ENCODE data around the gene ZBTB38. TPM values are rescaled to one million over a fixed set of nuclear protein-coding genes. Genes with fewer than 3 reads are reported as not detected.

Gene ZBTB38
- total RNA-seq, 1 donor from 2014 or later, result 14.5 TPM

GRCh38 chr3:141366285-141367037 lies 1.8 kb upstream of the ZBTB38 start:
- H3K9me3 Mint-ChIP-seq, result no peaks in the 10 kb centered on the region

DNA sequence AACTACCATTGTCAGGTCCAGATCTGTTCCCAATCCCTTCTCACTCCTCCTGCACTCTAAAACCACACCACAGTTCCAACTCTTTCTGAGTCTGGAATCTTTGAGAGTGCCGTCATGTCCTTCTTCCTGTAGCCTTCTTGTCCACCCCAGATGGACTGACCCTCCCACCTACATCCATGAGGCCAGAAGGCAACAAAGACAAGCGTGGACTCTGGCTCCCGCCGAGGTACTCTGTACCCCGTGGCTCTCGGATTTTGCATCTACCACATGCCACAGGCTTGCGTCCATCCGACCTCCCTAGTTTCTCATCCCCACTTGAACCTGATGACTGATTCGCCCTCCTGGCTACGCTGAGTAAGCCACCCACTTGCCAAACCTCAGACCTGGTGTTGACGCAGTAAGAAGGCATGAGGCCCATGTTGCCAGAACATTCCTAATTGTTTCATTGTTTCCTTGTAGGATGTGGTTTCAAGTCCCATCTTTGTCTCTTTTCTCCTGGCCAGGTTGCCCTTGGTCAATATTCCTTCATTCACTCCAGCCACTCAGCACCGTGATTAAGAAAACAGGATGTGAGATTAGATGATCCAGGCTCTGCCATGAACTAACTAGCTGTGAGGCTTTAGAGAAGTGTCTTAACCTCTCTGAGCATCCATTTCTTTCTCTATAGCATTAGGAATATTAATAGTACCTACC lies 1.1 kb upstream of the ZBTB38 start:
- H3K9me3 Mint-ChIP-seq, result no peaks in the 10 kb centered on the region
- H3K27ac Mint-ChIP-seq, result no peak overlapping the region
- peak; percentile 47 for DNase-seq
- peaks cover 5% of the 10 kb centered on the region for H3K27me3 Mint-ChIP-seq
- H3K4me3 Mint-ChIP-seq, result no peak overlapping the region
- no peaks in the 10 kb centered on the region for H3K36me3 Mint-ChIP-seq (ENCODE audit: low read depth)
- intact Hi-C loops (cut with micrococcal nuclease), result no loop called here
- peaks cover 16% of the 10 kb centered on the region for H3K4me1 Mint-ChIP-seq

More at GRCh38 chr3:141366285-141367037, 1.8 kb upstream of the ZBTB38 start:
- peak; percentile 52 for DNase-seq
- no peak overlapping the region for H3K27ac Mint-ChIP-seq
- H3K27me3 Mint-ChIP-seq, result peaks cover 7% of the 10 kb centered on the region
- no peak overlapping the region for H3K4me3 Mint-ChIP-seq
- intact Hi-C loops (cut with micrococcal nuclease), result no loop called here
- peaks cover 14% of the 10 kb centered on the region for H3K4me1 Mint-ChIP-seq
- no peaks in the 10 kb centered on the region for H3K36me3 Mint-ChIP-seq (ENCODE audit: low read depth)

- intact Hi-C loops (cut with micrococcal nuclease), result no loop called here
- Mint-ChIP-seq H3K4me1 (peaks cover 20% of the 10 kb centered on the region), H3K27ac (no peak overlapping the region), H3K4me3 (no peak overlapping the region), H3K36me3 (ENCODE audit: low read depth) (no peaks in the 10 kb centered on the region), H3K9me3 (no peaks in the 10 kb centered on the region), H3K27me3 (no peaks in the 10 kb centered on the region)
- no peak for DNase-seq
These were observed 856 bp downstream of the ZBTB38 start for GRCh38 chr3:141368925-141369794.

- H3K27ac Mint-ChIP-seq, result no peak overlapping the region
- H3K4me1 Mint-ChIP-seq, result peaks cover 20% of the 10 kb centered on the region
- no peaks in the 10 kb centered on the region for H3K27me3 Mint-ChIP-seq
- no peak overlapping the region for H3K4me3 Mint-ChIP-seq
- intact Hi-C loops (cut with micrococcal nuclease), result loop anchor here (1.0 to 5.0 kb wide), 3 partner anchors 42 to 71 kb away; no protein-coding TSS in a partner anchor
- H3K9me3 Mint-ChIP-seq, result no peaks in the 10 kb centered on the region
- DNase-seq, result peak; percentile 89
- no peaks in the 10 kb centered on the region for H3K36me3 Mint-ChIP-seq (ENCODE audit: low read depth)
These were observed 1.8 kb downstream of the ZBTB38 start for GRCh38 chr3:141370065-141370533.

GRCh38 chr3:141371882-141372281 lies 3.6 kb downstream of the ZBTB38 start:
- peak; percentile 45 for DNase-seq
- Mint-ChIP-seq H3K36me3 (ENCODE audit: low read depth) (no peaks in the 10 kb centered on the region), H3K4me3 (no peak overlapping the region), H3K9me3 (no peaks in the 10 kb centered on the region), H3K27me3 (no peaks in the 10 kb centered on the region), H3K4me1 (peaks cover 29% of the 10 kb centered on the region), H3K27ac (peak overlapping the region; percentile 9)
- intact Hi-C loops (cut with micrococcal nuclease), result loop anchor here (2.0 to 5.0 kb wide), 2 partner anchors 40 to 61 kb away; no protein-coding TSS in a partner anchor

DNA sequence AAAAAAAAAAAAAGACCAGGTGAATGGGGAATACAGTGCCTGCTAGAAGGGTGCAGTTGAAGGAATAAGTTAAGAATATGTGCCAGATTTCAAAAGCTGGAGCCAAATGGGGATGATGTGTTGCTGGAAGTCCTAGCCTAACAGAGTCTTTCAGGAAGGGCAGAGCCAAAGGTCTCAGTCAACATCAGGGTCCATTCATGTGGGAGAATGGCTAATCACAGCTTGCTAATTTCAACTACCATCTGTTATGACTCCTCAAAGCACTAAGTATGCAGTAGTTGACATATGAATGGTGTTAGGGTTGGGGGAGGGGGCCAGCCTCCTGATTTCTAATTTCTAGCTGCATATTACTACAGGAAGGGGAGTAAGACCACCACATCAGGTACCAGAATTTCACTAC lies 4.4 kb downstream of the ZBTB38 start:
- H3K36me3 Mint-ChIP-seq (ENCODE audit: low read depth), result no peaks in the 10 kb centered on the region
- peaks cover 27% of the 10 kb centered on the region for H3K4me1 Mint-ChIP-seq
- no peaks in the 10 kb centered on the region for H3K9me3 Mint-ChIP-seq
- DNase-seq, result peak; percentile 50
- no peak overlapping the region for H3K27ac Mint-ChIP-seq
- H3K27me3 Mint-ChIP-seq, result no peaks in the 10 kb centered on the region
- intact Hi-C loops (cut with micrococcal nuclease), result loop anchor here (5.0 kb wide), 1 partner anchor 40 kb away; no protein-coding TSS in a partner anchor
- no peak overlapping the region for H3K4me3 Mint-ChIP-seq

DNA sequence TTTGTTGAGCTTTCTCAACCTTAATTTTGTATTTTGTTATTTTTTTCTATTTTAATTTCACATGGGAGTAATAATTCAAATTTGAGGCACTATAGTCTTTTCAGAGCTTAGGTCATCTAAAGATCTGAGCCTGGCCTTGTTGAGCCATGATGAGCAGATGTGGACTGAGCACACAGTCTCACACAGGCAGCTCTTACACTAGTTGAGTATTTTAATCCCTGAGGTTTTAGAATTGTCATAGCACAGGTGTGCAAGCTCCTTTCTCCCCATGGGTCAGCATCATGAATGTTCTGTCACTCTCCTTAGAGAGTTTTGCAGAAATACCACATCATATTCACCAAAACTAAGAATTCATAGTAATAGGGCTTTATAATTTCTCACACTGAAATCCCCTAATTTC lies 4.9 kb downstream of the ZBTB38 start:
- DNase-seq, result peak; percentile 40
- Mint-ChIP-seq H3K27me3 (no peaks in the 10 kb centered on the region), H3K9me3 (no peaks in the 10 kb centered on the region), H3K27ac (peak overlapping the region; percentile 20), H3K36me3 (ENCODE audit: low read depth) (no peaks in the 10 kb centered on the region), H3K4me1 (peaks cover 27% of the 10 kb centered on the region), H3K4me3 (no peak overlapping the region)
- intact Hi-C loops (cut with micrococcal nuclease), result loop anchor here (5.0 kb wide), 1 partner anchor 39 kb away; no protein-coding TSS in a partner anchor

DNA sequence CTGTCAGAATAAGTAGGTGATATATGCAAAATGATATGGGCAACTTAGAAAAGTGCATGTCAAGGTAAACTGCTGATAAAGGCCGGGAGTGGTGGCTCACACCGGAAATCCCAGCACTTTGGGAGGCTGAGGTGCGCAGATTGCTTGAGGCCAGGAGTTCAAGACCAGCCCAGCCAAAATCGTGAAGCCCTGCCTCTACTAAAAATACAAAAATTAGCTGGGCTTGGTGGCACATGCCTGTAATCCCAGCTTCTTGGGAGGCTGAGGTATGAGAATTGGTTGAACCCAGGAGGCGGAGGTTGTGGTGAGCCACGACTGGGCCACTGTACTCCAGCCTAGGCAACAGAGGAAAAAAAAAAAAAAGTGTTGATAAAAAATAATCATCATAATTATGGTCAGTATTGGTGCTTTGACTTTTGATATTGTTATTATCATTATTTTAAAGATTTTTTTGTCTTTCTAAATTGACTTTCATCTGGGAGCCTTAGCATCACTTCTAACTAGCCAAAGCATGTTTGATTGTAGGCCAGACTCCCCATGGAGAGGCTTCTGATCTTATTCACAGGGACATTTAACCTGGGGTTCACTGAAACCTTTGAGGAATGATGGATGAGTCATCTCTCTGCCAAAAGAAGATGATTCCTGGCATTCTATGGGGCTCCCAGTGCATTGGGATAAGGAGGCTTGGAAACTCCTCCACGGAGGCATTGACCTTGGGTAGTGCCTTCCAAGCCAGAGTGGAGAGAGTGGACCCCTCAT lies 5.6 kb downstream of the ZBTB38 start:
- Mint-ChIP-seq H3K27ac (peak overlapping the region; percentile 20), H3K4me1 (peaks cover 27% of the 10 kb centered on the region), H3K36me3 (ENCODE audit: low read depth) (no peaks in the 10 kb centered on the region), H3K27me3 (no peaks in the 10 kb centered on the region), H3K4me3 (no peak overlapping the region), H3K9me3 (no peaks in the 10 kb centered on the region)
- intact Hi-C loops (cut with micrococcal nuclease), result loop anchor here (5.0 kb wide), 1 partner anchor 38 kb away; no protein-coding TSS in a partner anchor
- DNase-seq, result no peak

DNA sequence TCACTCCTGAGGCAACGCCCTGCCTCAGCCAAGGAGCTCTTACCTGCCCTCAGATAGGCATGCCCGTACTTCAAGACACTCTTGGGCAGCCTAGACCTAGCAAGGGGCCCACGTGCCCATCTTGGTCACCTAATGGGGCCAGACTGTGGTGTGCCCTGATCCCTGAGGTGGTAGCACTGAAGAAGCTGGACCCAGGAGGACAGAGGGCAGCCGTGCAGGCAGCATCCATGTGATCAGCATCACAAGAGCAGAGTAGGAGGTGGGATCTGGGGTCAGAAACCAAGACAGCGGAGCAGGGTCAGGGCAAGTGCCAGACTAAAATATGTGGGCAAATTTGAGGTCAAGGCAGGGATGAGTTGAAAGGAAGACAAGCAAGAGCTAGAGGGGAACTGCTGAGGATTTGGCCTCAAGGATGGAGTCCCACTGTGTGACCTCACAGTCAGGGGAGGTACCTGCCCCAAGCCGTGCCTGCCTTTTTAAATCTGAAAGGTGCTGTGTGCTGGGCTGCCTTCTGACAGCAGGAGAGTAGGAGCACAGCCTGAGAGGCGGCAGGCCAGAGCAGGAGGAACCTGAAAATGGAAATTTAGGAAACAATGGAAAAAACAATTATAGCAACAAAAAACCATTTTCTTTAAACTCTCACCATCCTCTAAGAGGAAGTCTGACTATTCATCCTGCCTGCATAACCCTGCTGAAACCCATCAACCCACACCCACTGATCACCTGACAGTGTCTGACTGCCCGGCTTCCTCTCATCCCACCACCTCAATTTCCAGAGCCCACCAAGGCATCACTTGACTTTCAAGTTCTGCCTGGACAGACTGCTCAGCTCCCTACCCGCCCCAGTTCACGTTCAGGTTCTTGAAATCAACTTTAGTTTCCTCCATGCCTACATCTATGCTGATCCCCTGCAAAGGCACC lies 7.3 kb downstream of the ZBTB38 start:
- Mint-ChIP-seq H3K4me1 (peaks cover 23% of the 10 kb centered on the region), H3K27ac (peak overlapping the region; percentile 49), H3K27me3 (no peaks in the 10 kb centered on the region), H3K9me3 (no peaks in the 10 kb centered on the region), H3K4me3 (no peak overlapping the region), H3K36me3 (ENCODE audit: low read depth) (no peaks in the 10 kb centered on the region)
- intact Hi-C loops (cut with micrococcal nuclease), result no loop called here
- DNase-seq, result peak; percentile 57

DNA sequence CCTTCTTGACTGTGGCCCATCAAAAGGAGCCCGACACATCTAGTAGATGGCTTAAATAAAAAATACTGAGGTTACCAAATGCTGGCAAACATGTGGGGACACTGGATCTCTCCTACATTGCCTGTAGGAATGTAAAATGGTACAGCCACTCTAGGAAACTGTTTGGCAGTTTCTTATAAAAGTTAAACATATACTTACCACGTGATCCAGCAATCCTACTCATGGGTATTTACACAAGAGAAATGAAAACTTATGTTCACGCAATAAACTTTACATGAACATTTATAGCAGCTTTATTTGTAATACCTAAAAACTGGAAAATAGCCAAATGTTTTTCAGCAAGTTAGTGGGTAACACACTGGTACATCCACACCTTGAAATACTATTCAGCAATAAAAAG lies 9.1 kb downstream of the ZBTB38 start:
- intact Hi-C loops (cut with micrococcal nuclease), result no loop called here
- H3K27ac Mint-ChIP-seq, result no peak overlapping the region
- H3K27me3 Mint-ChIP-seq, result no peaks in the 10 kb centered on the region
- H3K36me3 Mint-ChIP-seq (ENCODE audit: low read depth), result no peaks in the 10 kb centered on the region
- no peak overlapping the region for H3K4me3 Mint-ChIP-seq
- H3K9me3 Mint-ChIP-seq, result no peaks in the 10 kb centered on the region
- H3K4me1 Mint-ChIP-seq, result peaks cover 19% of the 10 kb centered on the region
- no peak for DNase-seq

- H3K4me1 Mint-ChIP-seq, result peaks cover 16% of the 10 kb centered on the region
- no peak overlapping the region for H3K4me3 Mint-ChIP-seq
- intact Hi-C loops (cut with micrococcal nuclease), result no loop called here
- H3K9me3 Mint-ChIP-seq, result no peaks in the 10 kb centered on the region
- no peaks in the 10 kb centered on the region for H3K36me3 Mint-ChIP-seq (ENCODE audit: low read depth)
- H3K27me3 Mint-ChIP-seq, result no peaks in the 10 kb centered on the region
- no peak for DNase-seq
- no peak overlapping the region for H3K27ac Mint-ChIP-seq
These were observed 10.3 kb downstream of the ZBTB38 start for GRCh38 chr3:141378556-141378955.

DNA sequence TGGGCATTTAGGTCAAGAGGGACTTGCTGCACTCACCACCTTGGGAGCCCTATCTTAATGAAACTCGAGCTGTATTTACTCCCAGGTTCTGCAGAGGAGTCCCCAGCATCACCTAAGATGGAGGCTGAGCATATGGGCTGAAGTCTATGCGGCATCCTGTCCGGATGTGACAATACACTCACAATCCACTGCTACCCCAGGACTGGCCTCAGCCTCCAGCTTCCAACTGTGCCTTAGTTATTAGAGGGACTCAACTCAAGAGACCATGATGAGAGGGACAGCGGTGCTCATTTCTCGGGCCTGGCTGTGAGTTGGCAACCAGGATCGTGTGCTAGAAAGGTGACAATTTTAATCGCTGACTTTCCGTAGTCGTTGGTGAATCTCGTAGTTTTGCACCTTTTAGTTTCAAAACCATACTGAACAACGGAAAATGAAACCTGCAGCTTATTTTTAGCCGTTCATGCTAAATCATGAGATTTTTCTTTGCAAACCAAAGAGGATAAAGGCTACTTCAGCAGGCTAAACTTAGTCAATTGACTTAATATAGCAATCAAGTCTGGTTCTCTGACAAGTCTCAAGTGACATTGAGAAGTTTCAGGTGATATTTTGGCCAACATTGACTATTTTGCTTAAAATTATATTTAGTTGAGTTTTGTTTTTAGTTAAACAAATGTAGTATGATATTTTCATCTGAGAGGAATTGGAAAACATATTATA lies 11.1 kb downstream of the ZBTB38 start:
- no peaks in the 10 kb centered on the region for H3K27me3 Mint-ChIP-seq
- H3K4me1 Mint-ChIP-seq, result peaks cover 15% of the 10 kb centered on the region
- no peaks in the 10 kb centered on the region for H3K9me3 Mint-ChIP-seq
- H3K4me3 Mint-ChIP-seq, result no peak overlapping the region
- intact Hi-C loops (cut with micrococcal nuclease), result no loop called here
- DNase-seq, result peak; percentile 59
- peak overlapping the region; percentile 65 for H3K27ac Mint-ChIP-seq
- no peaks in the 10 kb centered on the region for H3K36me3 Mint-ChIP-seq (ENCODE audit: low read depth)

All from activated CD4-positive, alpha-beta T cell treated with anti-CD3 and anti-CD28 coated beads, Interleukin-2, amount 10 ng/mL, durations not matched to agents 24 days and 14 days (primary cell).